GM12878 (cell line): ENCODE data around the gene NCAM1. TPM values are rescaled to one million over a fixed set of nuclear protein-coding genes. Genes with fewer than 3 reads are reported as not detected.

Source experiments
- ATAC-seq: fragments of 200-7000 bp; cut with Tn5 transposase; 3 replicates; pipeline ENCODE4 v1.9.1; 2020; ENCODE audit warnings: mild to moderate bottlenecking, moderate library complexity
- BruUV-seq: library from RNA; stranded (reverse); fragments of 400-500 nt; replicated peaks from 2 replicates; lab custom pipeline; 2021; lab: Mats Ljungman, UMichigan
- CTCF ChIA-PET: fragments of 300-600 bp; sonication (Branson Sonifier 250); formaldehyde crosslinking; extraction: SDS; loops from one replicate; lab custom pipeline; 2021; ENCODE audit warnings: inconsistent platforms; lab: Yijun Ruan, JAX
- POLR2A ChIA-PET: fragments of 350-600 bp; formaldehyde crosslinking; extraction: SDS; loops from one replicate; lab custom pipeline; 2021; ENCODE audit warnings: inconsistent platforms; lab: Charles Lee
- RAD21 ChIA-PET: fragments of 300-600 bp; sonication (Branson Sonifier 250); formaldehyde crosslinking; loops from one replicate; lab custom pipeline; 2023; ENCODE audit warnings: antibody characterized with exemption; ENCODE audit not compliant: unreplicated experiment; lab: Charles Lee
- SMC1A ChIA-PET: fragments of 300-600 bp; sonication (Branson Sonifier 250); formaldehyde crosslinking; loops from one replicate; lab custom pipeline; 2023; ENCODE audit not compliant: unreplicated experiment, uncharacterized antibody; lab: Charles Lee
- DNase-seq: peaks from one replicate; pipeline ENCODE4 v3.0.0-alpha.2; 2011; ENCODE audit warnings: low read depth, low spot score
- FAIRE-seq: peaks from 3 replicates; lab custom pipeline; 2011; peaks lifted over from hg19 to GRCh38; lab: Jason Lieb, UNC
- H2AFZ ChIP-seq: 2 replicates; pipeline ENCODE4 v1.6.0; 2011; ENCODE audit warnings: low read depth, low read length, control low read depth; ENCODE audit not compliant: control insufficient read depth
- H3K27ac ChIP-seq: 2 replicates; pipeline ENCODE4 v1.5.1; 2011; ENCODE audit warnings: control low read depth; ENCODE audit not compliant: control insufficient read depth, insufficient read depth
- H3K27me3 ChIP-seq, 2 experiments: replicated peaks in 1 of 2; 2 replicates each; pipeline versions ENCODE4 v1.6.0 to v1.6.1; 2011; ENCODE audit warnings: low read length in 1 of 2; ENCODE audit not compliant: control insufficient read depth in 2 of 2, insufficient read depth in 2 of 2
- H3K36me3 ChIP-seq, 2 experiments: 2 replicates each; pipeline ENCODE4 v1.5.1; 2011; ENCODE audit warnings: low read length in 1 of 2; ENCODE audit not compliant: control insufficient read depth in 2 of 2, insufficient read depth in 2 of 2
- H3K4me1 ChIP-seq: 2 replicates; pipeline ENCODE4 v1.6.1; 2011; ENCODE audit warnings: mild to moderate bottlenecking, low read length, moderate library complexity, mixed read lengths; ENCODE audit not compliant: control insufficient read depth, insufficient read depth
- H3K4me2 ChIP-seq: 2 replicates; pipeline ENCODE4 v1.6.0; 2011; ENCODE audit warnings: control low read depth; ENCODE audit not compliant: control insufficient read depth, insufficient read depth
- H3K4me3 ChIP-seq: fragments of 200-600 bp; sonication (generic); 2 replicates; pipeline ENCODE4 v1.5.1; 2016
- H3K79me2 ChIP-seq: 2 replicates; pipeline ENCODE4 v1.6.0; 2011; ENCODE audit warnings: low read length; ENCODE audit not compliant: control insufficient read depth, insufficient read depth
- H3K9ac ChIP-seq: 2 replicates; pipeline ENCODE4 v1.8.0; 2011; ENCODE audit warnings: low read length, control low read depth, mixed read lengths; ENCODE audit not compliant: control insufficient read depth, insufficient read depth
- H3K9me3 ChIP-seq: replicated peaks from 3 replicates; pipeline ENCODE4 v1.5.1; 2011; ENCODE audit warnings: mild to moderate bottlenecking, low read length; ENCODE audit not compliant: control insufficient read depth, insufficient read depth
- H4K20me1 ChIP-seq: 2 replicates; pipeline ENCODE4 v1.6.0; 2011; ENCODE audit not compliant: control insufficient read depth, insufficient read depth
- ATF7 ChIP-seq: fragments of 450-650 bp; IDR thresholded peaks from 2 replicates; pipeline ENCODE4 v1.6.1; 2016; ENCODE audit warnings: low read depth, mild to moderate bottlenecking
- BCLAF1 ChIP-seq: fragments of 450-650 bp; IDR thresholded peaks from 2 replicates; pipeline ENCODE4 v1.6.1; 2017; ENCODE audit warnings: antibody characterized with exemption, mild to moderate bottlenecking, moderate library complexity
- CHD4 ChIP-seq: fragments of 200-600 bp; sonication (generic); IDR thresholded peaks from 2 replicates; pipeline ENCODE4 v1.6.1; 2016; ENCODE audit warnings: mild to moderate bottlenecking
- NR2C1 ChIP-seq: fragments of 450-650 bp; IDR thresholded peaks from 2 replicates; pipeline ENCODE4 v1.6.1; 2017; ENCODE audit warnings: antibody characterized with exemption, mild to moderate bottlenecking, moderate library complexity
- RB1 ChIP-seq: fragments of 450-650 bp; formaldehyde crosslinking; IDR thresholded peaks from 2 replicates; pipeline ENCODE4 v1.6.1; 2017; ENCODE audit warnings: mild to moderate bottlenecking, borderline replicate concordance
- RELA ChIP-seq: fragments of 450-650 bp; IDR thresholded peaks from 2 replicates; pipeline ENCODE4 v1.8.0; 2014; ENCODE audit warnings: borderline replicate concordance; ENCODE audit not compliant: partially characterized antibody
- SUZ12 ChIP-seq: fragments of 200-600 bp; sonication (generic); IDR thresholded peaks from one replicate; pipeline ENCODE4 v1.6.1; 2018; ENCODE audit warnings: antibody characterized with exemption, mild to moderate bottlenecking; ENCODE audit not compliant: unreplicated experiment
- ZNF622 ChIP-seq: fragments of 450-650 bp; IDR thresholded peaks from 2 replicates; pipeline ENCODE4 v1.6.1; 2017; ENCODE audit warnings: mild to moderate bottlenecking, inconsistent platforms
- WGBS: methylation state at CpG from one replicate; pipeline ENCODE4 v1.1.6; 2016; ENCODE audit warnings: low lambda C conversion rate; ENCODE audit not compliant: insufficient replicate concordance, insufficient coverage; ENCODE audit errors: missing lambda C conversion rate; 5-methylcytosine and 5-hydroxymethylcytosine counted together
- in situ Hi-C: fragments of 300-500 bp; cut with MboI; formaldehyde crosslinking; loops from 9 replicates; pipeline ENCODE4 v1.14.3; 2018; ENCODE audit warnings: mixed read lengths
- intact Hi-C: fragments of 100-400 bp; cut with micrococcal nuclease; formaldehyde crosslinking; loops from one replicate; pipeline ENCODE4 v1.14.2; 2022; ENCODE audit not compliant: unreplicated experiment
- polyA plus RNA-seq, 11 experiments: library from polyadenylated mRNA; depleted of rRNA in 4 of 11; unstranded in 6 of 11; stranded (reverse) in 5 of 11; fragments of >200 nt; fragmentation: Nextera tagmentation in 4 of 11; fragmentation: Illumina TruSeq in 1 of 11; extraction: Ambion mirVana in 4 of 11; extraction: Trizol in 1 of 11; gene quantifications; 1 replicate in 1 of 11; 2 replicates in 10 of 11; pipeline versions ENCODE4 v1.2.1 to v1.2.3, GENCODE V29; 2011 to 2016; ENCODE audit warnings: inconsistent platforms in 2 of 11, missing spikeins in 2 of 11, low read depth in 1 of 11
- total RNA-seq, 4 experiments: library from RNA; depleted of rRNA in 3 of 4; stranded (reverse); fragments of >200 nt in 3 of 4; fragmentation: Illumina TruSeq in 1 of 4; extraction: Trizol in 1 of 4; gene quantifications; 2 replicates each; pipeline versions ENCODE4 v1.2.1 to v1.2.3, GENCODE V29; 2013 to 2021

The NCAM1 gene
- total and polyA plus RNA-seq, 10 of the 15 experiments (the other 5 are each of a cell fraction or from before 2014, with no cell fraction given), result 0.10 to 0.23 (median 0.11) TPM; not detected in 7

- Histone ChIP-seq H3K4me3 (no peak overlapping the region), H3K4me1 (no peaks in the 10 kb centered on the region), H3K9ac (no peak overlapping the region), H2AFZ (no peak overlapping the region), H3K79me2 (no peaks in the 10 kb centered on the region), H3K36me3 (no peaks in the 10 kb centered on the region), H4K20me1 (no peaks in the 10 kb centered on the region), H3K27me3 (no peaks in the 10 kb centered on the region; a peak in 1 of 4 replicates), H3K9me3 (no peaks in the 10 kb centered on the region)
- CTCF ChIA-PET, result no interaction called here
- POLR2A ChIA-PET, result no interaction called here
- SMC1A ChIA-PET, result no interaction called here
- 77% methylated on average over 6 of the region's 6 CpGs for WGBS
- ATAC-seq (no peak), FAIRE-seq (no peak)
- RAD21 ChIA-PET, result no interaction called here
- BruUV-seq, result no TSS peak
- TF ChIP-seq ATF7 (no peak), SUZ12 (no peak), RB1 (no peak), BCLAF1 (no peak), CHD4 (no peak), RELA (no peak), ZNF622 (no peak), NR2C1 (no peak)
- TF ChIP-seq, all 136 proteins: peak for 0
- intact Hi-C loops (no loop called here), in situ Hi-C loops (no loop called here)
- no peak overlapping the region for H3K27ac ChIP-seq
- H3K4me2 ChIP-seq, result no peak overlapping the region
- no peak for DNase-seq
Measured at GRCh38 chr11:113077379-113077778, 116.2 kb downstream of the NCAM1 start.
